OCI-LY1 (cell line): Measurements from ENCODE around the gene PSD.

Experiments
- H2AFZ ChIP-seq: fragments of 200-600 bp; sonication (generic), shearing (Covaris generic); 2 replicates; pipeline ENCODE4 v1.6.0; 2014; ENCODE audit warnings: antibody characterized with exemption, mild to moderate bottlenecking, low read length
- H3F3A ChIP-seq: fragments of 200-600 bp; sonication (generic), shearing (Covaris generic); 2 replicates; pipeline ENCODE4 v1.6.0; 2014; ENCODE audit warnings: mild to moderate bottlenecking, antibody characterized with exemption, low read length, moderate library complexity; ENCODE audit not compliant: insufficient read depth
- H3K27ac ChIP-seq: fragments of 200-600 bp; sonication (generic); 2 replicates; pipeline ENCODE4 v1.5.1; 2014; ENCODE audit warnings: low read length, mixed run types, mild to moderate bottlenecking, low read depth; ENCODE audit not compliant: poor library complexity, severe bottlenecking
- H3K27me3 ChIP-seq: fragments of 200-600 bp; sonication (generic); 2 replicates; pipeline ENCODE4 v1.6.0; 2014; ENCODE audit warnings: antibody characterized with exemption, mild to moderate bottlenecking, low read length, moderate library complexity; ENCODE audit not compliant: insufficient read depth
- H3K36me3 ChIP-seq: fragments of 200-600 bp; sonication (generic); 2 replicates; pipeline ENCODE4 v1.6.1; 2014; ENCODE audit warnings: mild to moderate bottlenecking, antibody characterized with exemption, low read length, moderate library complexity, mixed read lengths; ENCODE audit not compliant: insufficient read depth
- H3K4me1 ChIP-seq: fragments of 200-600 bp; sonication (generic); 2 replicates; pipeline ENCODE4 v1.5.1; 2014; ENCODE audit warnings: mild to moderate bottlenecking, low read length, moderate library complexity; ENCODE audit not compliant: insufficient read depth, severe bottlenecking
- H3K4me2 ChIP-seq: fragments of 200-600 bp; sonication (generic), shearing (Covaris generic); 2 replicates; pipeline ENCODE4 v1.6.1; 2014; ENCODE audit warnings: low read length
- H3K4me3 ChIP-seq: fragments of 200-600 bp; sonication (generic); 2 replicates; pipeline ENCODE4 v1.5.1; 2014; ENCODE audit warnings: low read length, low read depth, mild to moderate bottlenecking, mixed read lengths; ENCODE audit not compliant: poor library complexity, severe bottlenecking
- H3K79me2 ChIP-seq: fragments of 200-600 bp; shearing (Covaris generic); 2 replicates; pipeline ENCODE4 v1.6.1; 2016; ENCODE audit warnings: mixed run types, low read length, mixed read lengths; ENCODE audit not compliant: insufficient read depth
- H3K9ac ChIP-seq: fragments of 200-600 bp; sonication (generic), shearing (Covaris generic); 2 replicates; pipeline ENCODE4 v1.6.1; 2014; ENCODE audit warnings: mild to moderate bottlenecking, low read length, mixed read lengths
- H3K9me2 ChIP-seq: fragments of 200-600 bp; sonication (generic), shearing (Covaris generic); 2 replicates; pipeline ENCODE4 v1.6.1; 2014; ENCODE audit warnings: low read depth, mild to moderate bottlenecking, low read length, mixed read lengths
- H3K9me3 ChIP-seq: fragments of 200-600 bp; shearing (Covaris generic); 2 replicates; pipeline ENCODE4 v1.6.1; 2014; ENCODE audit warnings: low read length, mixed read lengths
- H4K20me1 ChIP-seq: fragments of 200-600 bp; sonication (generic), shearing (Covaris generic); 2 replicates; pipeline ENCODE4 v1.6.0; 2016; ENCODE audit warnings: mild to moderate bottlenecking, low read length; ENCODE audit not compliant: insufficient read depth
- EZH2 ChIP-seq: fragments of 200-600 bp; sonication (generic), shearing (Covaris generic); IDR thresholded peaks from 2 replicates; pipeline ENCODE4 v1.8.0; 2017; ENCODE audit warnings: borderline replicate concordance, mixed run types, mild to moderate bottlenecking, antibody characterized with exemption, low read length, moderate library complexity, mixed read lengths
- TF ChIP-seq, protein P1 (sequence below): fragments of 200-600 bp; sonication (generic), shearing (Covaris generic); IDR thresholded peaks from 2 replicates; pipeline ENCODE4 v1.5.1; 2017; ENCODE audit warnings: mild to moderate bottlenecking, antibody characterized with exemption, low read length, moderate library complexity, mixed read lengths

The PSD gene

DNA sequence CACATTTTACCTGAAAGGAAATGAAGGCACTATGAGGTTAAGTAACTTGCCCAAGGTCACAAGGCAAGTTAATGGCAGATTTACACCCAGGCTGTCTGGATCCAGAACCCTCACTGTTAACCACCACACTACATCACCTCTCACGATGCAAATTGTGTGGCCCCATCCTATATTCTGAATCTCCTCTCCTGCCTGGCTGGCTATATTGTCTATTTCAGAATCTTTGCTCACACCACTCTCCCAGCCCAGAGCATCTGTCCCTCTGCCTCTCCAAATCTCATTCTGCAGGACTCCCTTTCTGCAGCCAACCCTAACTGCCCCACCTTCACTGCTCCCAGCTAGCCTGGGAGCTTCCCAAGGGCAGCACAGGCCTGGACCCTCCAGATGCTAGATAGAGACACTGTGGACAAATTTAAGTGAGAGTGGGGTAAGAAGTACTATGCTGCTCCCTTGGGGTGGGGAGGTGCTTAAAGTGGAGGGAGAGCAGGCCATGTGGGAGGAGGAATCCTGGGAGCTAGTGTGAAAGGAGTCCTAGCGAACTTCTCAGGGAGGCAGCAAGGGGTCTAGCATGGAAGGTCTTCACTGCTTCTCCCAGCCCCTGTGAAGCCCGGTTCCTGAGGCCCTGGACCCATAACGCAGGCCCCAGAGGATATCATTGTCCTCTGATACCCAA, 13.0 kb upstream of the PSD start:
- Histone ChIP-seq H3F3A (no peaks in the 10 kb centered on the region), H3K9me2 (no peaks in the 10 kb centered on the region), H3K27me3 (no peaks in the 10 kb centered on the region), H3K27ac (peak overlapping the region; percentile 74), H3K4me2 (peak overlapping the region; percentile 84), H3K9ac (peak overlapping the region; percentile 79), H4K20me1 (no peaks in the 10 kb centered on the region), H2AFZ (no peak overlapping the region), H3K79me2 (no peaks in the 10 kb centered on the region), H3K9me3 (no peaks in the 10 kb centered on the region), H3K36me3 (no peaks in the 10 kb centered on the region), H3K4me3 (peak overlapping the region; percentile 71), H3K4me1 (peaks cover 18% of the 10 kb centered on the region)
- TF ChIP-seq, protein P1, sequence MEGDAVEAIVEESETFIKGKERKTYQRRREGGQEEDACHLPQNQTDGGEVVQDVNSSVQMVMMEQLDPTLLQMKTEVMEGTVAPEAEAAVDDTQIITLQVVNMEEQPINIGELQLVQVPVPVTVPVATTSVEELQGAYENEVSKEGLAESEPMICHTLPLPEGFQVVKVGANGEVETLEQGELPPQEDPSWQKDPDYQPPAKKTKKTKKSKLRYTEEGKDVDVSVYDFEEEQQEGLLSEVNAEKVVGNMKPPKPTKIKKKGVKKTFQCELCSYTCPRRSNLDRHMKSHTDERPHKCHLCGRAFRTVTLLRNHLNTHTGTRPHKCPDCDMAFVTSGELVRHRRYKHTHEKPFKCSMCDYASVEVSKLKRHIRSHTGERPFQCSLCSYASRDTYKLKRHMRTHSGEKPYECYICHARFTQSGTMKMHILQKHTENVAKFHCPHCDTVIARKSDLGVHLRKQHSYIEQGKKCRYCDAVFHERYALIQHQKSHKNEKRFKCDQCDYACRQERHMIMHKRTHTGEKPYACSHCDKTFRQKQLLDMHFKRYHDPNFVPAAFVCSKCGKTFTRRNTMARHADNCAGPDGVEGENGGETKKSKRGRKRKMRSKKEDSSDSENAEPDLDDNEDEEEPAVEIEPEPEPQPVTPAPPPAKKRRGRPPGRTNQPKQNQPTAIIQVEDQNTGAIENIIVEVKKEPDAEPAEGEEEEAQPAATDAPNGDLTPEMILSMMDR: no peak

DNA sequence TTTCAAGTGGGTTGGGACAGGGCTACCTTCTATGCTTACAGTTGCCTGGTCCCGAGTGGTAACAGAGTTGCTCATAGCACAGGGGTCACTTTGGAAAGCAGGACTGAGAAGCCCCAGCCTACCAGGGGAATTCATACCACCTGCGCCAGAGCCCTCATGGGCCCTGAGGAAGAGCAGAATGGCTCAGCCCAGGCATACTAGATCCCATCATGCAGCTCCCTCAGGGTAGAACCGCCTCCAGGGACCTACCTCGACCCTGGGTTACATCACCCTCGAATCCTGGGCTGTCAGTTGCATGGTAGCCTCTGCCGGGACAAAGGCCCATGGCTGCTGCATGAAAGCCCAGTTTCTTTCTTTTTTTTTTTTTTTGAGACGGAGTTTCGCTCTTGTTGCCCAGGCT, 10.9 kb upstream of the PSD start:
- Histone ChIP-seq H3K36me3 (no peaks in the 10 kb centered on the region), H3K4me2 (no peak overlapping the region), H3K27me3 (no peaks in the 10 kb centered on the region), H3K27ac (no peak overlapping the region), H2AFZ (no peak overlapping the region), H3K9me3 (no peaks in the 10 kb centered on the region), H3K79me2 (no peaks in the 10 kb centered on the region), H4K20me1 (no peaks in the 10 kb centered on the region), H3K9ac (no peak overlapping the region), H3K4me3 (no peak overlapping the region), H3K4me1 (peaks cover 18% of the 10 kb centered on the region), H3K9me2 (no peaks in the 10 kb centered on the region), H3F3A (no peaks in the 10 kb centered on the region)
- TF ChIP-seq, protein P1: no peak
- TF ChIP-seq EZH2: no peak

DNA sequence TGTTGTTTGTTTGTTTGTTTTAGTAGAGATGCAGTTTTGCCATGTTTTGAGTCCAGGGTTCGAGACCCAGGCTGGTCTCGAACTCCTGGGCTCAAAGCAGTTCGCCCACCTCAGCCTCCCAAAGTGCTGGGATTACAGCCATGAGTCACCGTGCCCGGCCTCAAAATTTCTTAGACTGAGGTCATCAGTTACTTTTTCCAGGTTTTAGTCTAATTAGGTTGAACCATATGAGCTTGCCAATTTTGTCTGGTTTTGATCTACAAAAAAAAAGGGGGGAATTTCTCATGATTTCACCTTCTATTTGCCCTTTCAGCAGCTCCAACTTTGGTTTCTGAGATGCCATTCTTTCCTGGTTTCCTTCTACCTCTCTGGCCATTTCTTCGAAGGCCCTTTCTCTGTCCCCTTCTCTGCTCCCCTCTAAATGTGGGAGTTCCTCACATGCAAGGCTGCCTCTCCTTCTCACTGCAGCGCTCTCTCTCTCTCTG, 8.3 kb upstream of the PSD start:
- H3K79me2 ChIP-seq: no peaks in the 10 kb centered on the region
- H3K27ac ChIP-seq: no peak overlapping the region
- TF ChIP-seq, protein P1: no peak
- TF ChIP-seq EZH2: no peak
- H2AFZ ChIP-seq: no peak overlapping the region
- no peak overlapping the region for H3K9ac ChIP-seq
- no peaks in the 10 kb centered on the region for H3F3A ChIP-seq
- H4K20me1 ChIP-seq: no peaks in the 10 kb centered on the region
- H3K4me1 ChIP-seq: peaks cover 18% of the 10 kb centered on the region
- no peak overlapping the region for H3K4me3 ChIP-seq
- no peaks in the 10 kb centered on the region for H3K9me2 ChIP-seq
- H3K27me3 ChIP-seq: no peaks in the 10 kb centered on the region
- H3K36me3 ChIP-seq: no peaks in the 10 kb centered on the region
- no peak overlapping the region for H3K4me2 ChIP-seq
- H3K9me3 ChIP-seq: no peaks in the 10 kb centered on the region
